GM18951 (cell line): ENCODE measurements around the gene NUP93.

Experiments
- POLR2A ChIP-seq: IDR thresholded peaks from 4 replicates; pipeline ENCODE4 v1.6.1; 2011; ENCODE audit warnings: mild to moderate bottlenecking; ENCODE audit not compliant: insufficient read length, insufficient read depth; ENCODE audit errors: extremely low read depth
- in situ Hi-C: fragments of 300-500 bp; cut with MboI; formaldehyde crosslinking; loops from one replicate; pipeline ENCODE4 v1.12.0; 2022; ENCODE audit warnings: low sequenced_read_pairs, mixed read lengths, inconsistent platforms; ENCODE audit not compliant: unreplicated experiment

Gene NUP93

GRCh38 chr16:56865394-56866062, 135.6 kb downstream of the NUP93 start:
- in situ Hi-C loops: loop anchor here (5.0 kb wide), 1 partner anchor 87 kb away; no protein-coding TSS in a partner anchor
- no peak for TF ChIP-seq POLR2A

- TF ChIP-seq POLR2A: no peak
- in situ Hi-C loops: loop anchor here (5.0 kb wide), 1 partner anchor 85 kb away; no protein-coding TSS in a partner anchor
Observed at GRCh38 chr16:56866955-56867830, 137.3 kb downstream of the NUP93 start.

- in situ Hi-C loops: loop anchor here (5.0 kb wide), 1 partner anchor 84 kb away; no protein-coding TSS in a partner anchor
- no peak for TF ChIP-seq POLR2A
Observed at GRCh38 chr16:56868175-56868574, 138.2 kb downstream of the NUP93 start.

DNA sequence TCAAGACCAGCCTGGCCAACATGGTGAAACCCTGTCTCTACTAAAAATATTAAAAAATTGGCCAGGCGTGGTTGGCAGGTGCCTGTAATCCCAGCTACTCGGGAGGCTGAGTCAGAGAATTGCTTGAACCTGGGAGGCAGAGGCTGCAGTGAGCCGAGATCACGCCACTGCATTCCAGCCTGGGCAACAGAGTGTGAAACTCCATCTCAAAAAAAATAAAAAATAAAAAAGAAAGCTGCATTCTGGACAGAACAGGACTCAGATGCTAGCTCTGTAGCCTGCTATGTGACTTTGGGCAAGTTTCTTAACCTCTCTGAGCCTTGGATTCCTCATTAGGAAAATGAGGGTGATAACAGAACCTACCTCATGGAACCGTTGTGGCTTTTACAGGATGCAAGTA, 138.8 kb downstream of the NUP93 start:
- in situ Hi-C loops: loop anchor here (5.0 kb wide), 1 partner anchor 84 kb away; no protein-coding TSS in a partner anchor

GRCh38 chr16:56869513-56870275, 139.8 kb downstream of the NUP93 start:
- in situ Hi-C loops: loop anchor here (5.0 kb wide), 1 partner anchor 83 kb away; no protein-coding TSS in a partner anchor
- no peak for TF ChIP-seq POLR2A

- no peak for TF ChIP-seq POLR2A
- in situ Hi-C loops: no loop called here
Observed at GRCh38 chr16:56870276-56870888, 140.5 kb downstream of the NUP93 start.

DNA sequence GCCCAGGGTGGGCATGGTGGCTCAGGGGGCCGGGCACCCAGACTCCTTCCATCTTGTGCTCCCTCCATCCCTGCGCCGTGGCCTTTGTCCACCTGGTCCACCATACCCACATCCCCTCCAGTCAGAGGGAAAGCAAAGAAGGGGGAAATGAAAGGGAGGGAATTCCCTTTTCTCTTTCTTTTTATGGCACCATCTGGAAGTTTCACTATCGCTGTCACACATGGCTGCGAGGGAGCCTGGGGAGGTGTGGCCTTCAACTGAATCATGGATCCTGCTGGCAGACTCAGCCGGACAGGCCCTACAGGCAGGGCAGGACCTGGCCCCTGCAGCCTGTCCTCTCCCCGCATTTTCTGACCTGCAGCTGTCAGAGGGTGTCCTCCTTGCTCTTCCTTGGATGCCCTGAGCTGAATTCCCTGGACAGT, 141.3 kb downstream of the NUP93 start:
- in situ Hi-C loops: no loop called here
- TF ChIP-seq POLR2A: no peak

DNA sequence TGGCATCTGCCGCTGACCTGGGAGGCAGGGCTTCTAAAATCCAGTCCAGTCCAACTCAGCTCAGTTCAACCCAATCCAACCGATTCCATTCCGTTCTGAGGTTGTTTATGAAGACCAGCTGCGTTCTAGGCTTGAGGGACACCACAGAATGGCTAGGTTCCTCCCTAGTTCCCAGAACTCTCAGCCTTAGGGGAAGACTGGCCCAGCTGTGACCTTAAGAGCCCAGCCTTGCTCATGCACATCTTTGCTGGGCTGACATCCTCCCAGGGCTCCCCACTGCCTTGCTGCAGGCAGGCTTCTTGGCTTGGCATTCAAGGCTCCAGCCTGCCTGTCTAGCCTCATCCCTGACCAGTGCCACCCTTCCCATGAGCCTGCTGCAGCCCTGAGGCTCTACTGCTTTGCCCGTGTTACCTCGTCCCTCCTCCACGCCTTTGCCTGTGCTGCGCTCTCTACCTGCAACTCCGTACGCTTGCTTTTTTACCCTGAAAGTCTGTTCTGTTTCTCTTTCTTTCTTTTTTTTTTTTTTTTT, 143.0 kb downstream of the NUP93 start:
- in situ Hi-C loops: no loop called here
- no peak for TF ChIP-seq POLR2A

DNA sequence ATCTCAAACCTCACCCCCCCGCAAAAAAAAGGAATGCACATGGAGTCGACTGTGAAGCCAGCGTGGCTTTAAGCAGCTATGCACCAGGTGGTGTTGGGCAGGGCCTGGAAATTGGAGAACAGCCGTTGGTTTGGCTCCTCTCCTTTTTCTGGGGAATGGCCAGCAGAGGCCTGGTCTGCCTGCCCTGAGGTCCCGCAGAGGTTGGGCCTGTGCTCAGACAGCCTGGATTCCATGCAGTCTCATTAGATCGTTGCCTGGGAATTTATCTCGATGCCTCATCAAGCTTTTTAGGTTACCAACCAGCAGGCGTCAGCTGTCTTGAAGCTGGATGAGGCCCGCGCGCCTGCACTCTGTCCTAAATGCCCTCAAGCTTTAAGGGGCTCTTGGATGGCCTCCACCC, 144.9 kb downstream of the NUP93 start:
- in situ Hi-C loops: no loop called here
- no peak for TF ChIP-seq POLR2A

GRCh38 chr16:56876048-56876447, 146.1 kb downstream of the NUP93 start:
- TF ChIP-seq POLR2A: no peak
- in situ Hi-C loops: no loop called here

DNA sequence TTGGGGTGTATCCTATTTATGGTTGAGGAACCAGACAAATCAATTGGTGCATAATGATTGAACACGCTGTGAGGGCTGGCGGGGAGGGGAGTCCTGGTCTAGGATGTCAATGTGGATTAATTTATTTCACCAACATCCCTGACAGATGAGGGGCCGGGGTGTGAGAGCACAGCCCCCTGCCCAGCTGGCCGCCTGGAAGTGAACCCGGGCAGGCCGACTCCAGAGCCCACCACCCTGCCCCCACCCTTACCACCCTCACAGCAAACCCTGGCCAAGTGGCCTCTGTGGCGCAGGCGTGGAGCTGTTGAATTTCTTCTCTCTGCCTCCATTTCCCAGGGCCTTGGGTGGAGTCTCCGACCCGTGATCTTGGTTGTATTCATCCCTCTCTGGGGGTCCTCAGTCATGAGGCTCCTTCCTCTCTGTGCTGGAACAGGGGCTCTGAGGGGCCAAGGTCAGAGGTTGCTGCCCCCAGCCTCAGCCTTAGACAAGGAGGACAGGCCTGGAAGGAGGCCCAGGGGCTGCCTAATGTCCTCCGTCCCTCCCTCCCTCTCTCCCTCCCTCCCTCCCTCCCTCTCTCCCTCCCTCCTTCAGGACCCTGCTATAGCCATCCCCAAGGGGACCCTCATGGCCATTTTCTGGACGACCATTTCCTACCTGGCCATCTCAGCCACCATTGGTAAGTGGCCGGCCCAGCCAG, 147.7 kb downstream of the NUP93 start:
- no peak for TF ChIP-seq POLR2A
- in situ Hi-C loops: no loop called here

DNA sequence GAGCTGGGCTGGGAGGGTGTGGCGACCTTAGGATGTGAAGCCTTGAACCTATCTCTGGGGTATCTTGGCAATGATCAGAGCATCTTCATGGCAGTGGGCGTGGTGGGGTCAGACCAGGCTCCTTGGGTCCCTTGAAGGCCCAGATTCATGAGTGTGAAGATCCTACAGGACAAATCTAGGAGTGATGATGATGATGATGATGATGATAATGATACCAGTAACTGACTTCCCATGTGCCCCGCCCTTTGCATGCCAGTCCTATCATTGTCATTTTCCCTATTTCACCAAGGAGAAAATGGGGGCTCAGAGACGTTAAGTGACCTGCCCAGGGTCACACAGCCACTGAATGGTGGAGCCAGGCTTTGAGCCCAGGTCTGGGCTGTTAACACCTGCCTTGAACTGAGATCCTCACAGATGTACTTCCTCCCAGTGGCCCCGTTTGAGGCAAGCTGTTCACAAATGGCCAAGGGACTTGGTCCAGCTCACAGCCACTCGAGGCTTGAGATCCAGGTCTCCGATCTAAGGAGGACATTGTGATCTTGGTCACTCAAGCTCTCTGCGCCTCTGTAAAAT, 148.4 kb downstream of the NUP93 start:
- TF ChIP-seq POLR2A: no peak
- in situ Hi-C loops: no loop called here

DNA sequence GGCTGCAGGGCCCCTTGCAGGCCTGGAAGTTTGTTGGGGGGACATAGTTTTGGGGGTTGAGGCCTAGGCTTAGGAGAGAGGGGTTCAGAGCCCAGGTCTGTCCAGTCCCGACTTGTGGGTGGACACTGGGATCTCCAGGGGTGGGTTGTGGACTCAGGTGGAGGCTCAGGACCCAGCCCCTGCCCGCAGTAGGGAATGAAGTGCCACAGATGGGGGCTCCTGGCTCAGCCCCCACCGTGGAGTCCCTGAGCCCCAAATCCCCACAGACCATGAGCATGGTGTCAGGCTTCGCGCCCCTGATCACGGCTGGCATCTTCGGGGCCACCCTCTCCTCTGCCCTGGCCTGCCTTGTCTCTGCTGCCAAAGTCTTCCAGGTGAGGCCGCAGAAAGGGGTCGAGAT, 149.3 kb downstream of the NUP93 start:
- no peak for TF ChIP-seq POLR2A
- in situ Hi-C loops: no loop called here
